NCI-H345 (cell line): ENCODE results near the gene RAD23A.
"Not testable (repeated sequence)": the region's sequence is repeated elsewhere in the genome, so short reads cannot be mapped to it uniquely, and the experiment has no call there.

ENCODE experiments used
- DNase-seq: peaks from one replicate; lab custom pipeline; 2025; lab: John Stamatoyannopoulos, UW

RAD23A gene

GRCh38 chr19:12937927-12938778, 7.5 kb upstream of the RAD23A start, which contains the start of gene CALR:
Gene CALR, plus strand, starts transcription at chr19:12938609. Its CDS starts 71 bp downstream, at chr19:12938680.
- DNase-seq: peak; percentile 88

GRCh38 chr19:12938779-12939601, 6.7 kb upstream of the RAD23A start:
- DNase-seq: no peak

GRCh38 chr19:12939975-12940423, 5.7 kb upstream of the RAD23A start:
- no peak for DNase-seq

- no peak for DNase-seq
These were observed 4.8 kb upstream of the RAD23A start for GRCh38 chr19:12940897-12941296.

GRCh38 chr19:12943437-12944044, 2.1 kb upstream of the RAD23A start:
- DNase-seq: no peak

- DNase-seq: no peak
These were observed 1.5 kb upstream of the RAD23A start for GRCh38 chr19:12944104-12944674.

- no peak for DNase-seq
These were observed 545 bp downstream of the RAD23A start for GRCh38 chr19:12946092-12946721.

- no peak for DNase-seq
These were observed 1.3 kb downstream of the RAD23A start for GRCh38 chr19:12946731-12947496.

GRCh38 chr19:12947702-12948611, 2.3 kb downstream of the RAD23A start:
- no peak for DNase-seq

- DNase-seq: no peak
These were observed 3.1 kb downstream of the RAD23A start for GRCh38 chr19:12948612-12949362.

- no peak for DNase-seq
These were observed 4.0 kb downstream of the RAD23A start for GRCh38 chr19:12949363-12950283.

GRCh38 chr19:12952050-12952449, 6.4 kb downstream of the RAD23A start:
- DNase-seq: not testable (repeated sequence)

- no peak for DNase-seq
These were observed 7.0 kb downstream of the RAD23A start for GRCh38 chr19:12952488-12953137.

GRCh38 chr19:12953138-12953798, 7.6 kb downstream of the RAD23A start:
- no peak for DNase-seq

- no peak for DNase-seq
These were observed 8.3 kb downstream of the RAD23A start for GRCh38 chr19:12953799-12954611.

GRCh38 chr19:12954612-12954962, 8.9 kb downstream of the RAD23A start:
- no peak for DNase-seq
